K562 (cell line): Measurements from ENCODE around the gene TMEM209. TPM values are rescaled to one million over a fixed set of nuclear protein-coding genes. Genes with fewer than 3 reads are reported as not detected.

Experiments used
- CBX5 ChIP-seq: IDR thresholded peaks from 2 replicates; pipeline ENCODE4 v1.6.1; 2014; ENCODE audit warnings: low read depth, borderline replicate concordance
- ETS2 ChIP-seq: IDR thresholded peaks from 2 replicates; pipeline ENCODE4 v1.6.1; 2016; ENCODE audit warnings: borderline replicate concordance, missing genetic modification characterization, mild to moderate bottlenecking, moderate library complexity, missing compliant biosample characterization; ENCODE audit not compliant: poor library complexity, severe bottlenecking
- FOXK1 ChIP-seq: sonication (generic); formaldehyde crosslinking; IDR thresholded peaks from 2 replicates; pipeline ENCODE4 v1.8.0; 2022; ENCODE audit warnings: missing genetic modification reagents, mild to moderate bottlenecking, borderline replicate concordance
- MTA1 ChIP-seq: fragments of 450-650 bp; IDR thresholded peaks from 2 replicates; pipeline ENCODE4 v1.6.1; 2017; ENCODE audit warnings: borderline replicate concordance
- NR0B1 ChIP-seq: fragments of 450-650 bp; IDR thresholded peaks from one replicate; pipeline ENCODE4 v1.6.1; 2018; ENCODE audit warnings: mild to moderate bottlenecking, moderate library complexity; ENCODE audit not compliant: partially characterized antibody
- PBX2 ChIP-seq, 2 experiments: IDR thresholded peaks in 1 of 2; conservative IDR thresholded peaks in 1 of 2; 2 replicates each; pipeline ENCODE4 v1.6.1; 2016; ENCODE audit warnings: low read depth in 2 of 2, mild to moderate bottlenecking in 1 of 2, missing compliant biosample characterization in 1 of 2, missing genetic modification characterization in 1 of 2, moderate library complexity in 1 of 2
- REST ChIP-seq, 2 experiments: fragments of 450-650 bp; formaldehyde crosslinking in 1 of 2; IDR thresholded peaks; 2 replicates each; pipeline versions ENCODE4 v1.4.0 to v1.6.1; 2014 to 2020; ENCODE audit warnings: mild to moderate bottlenecking in 2 of 2, borderline replicate concordance in 1 of 2, low read depth in 1 of 2
- ZNF263 ChIP-seq: sonication (generic); formaldehyde crosslinking; IDR thresholded peaks from 2 replicates; pipeline ENCODE4 v1.8.0; 2022; ENCODE audit warnings: mild to moderate bottlenecking, missing genetic modification reagents, borderline replicate concordance
- polyA plus RNA-seq, 8 experiments: library from polyadenylated mRNA; depleted of rRNA in 4 of 8; stranded (reverse) in 5 of 8; unstranded in 3 of 8; fragments of >200 nt; fragmentation: Nextera tagmentation in 2 of 8; fragmentation: Illumina TruSeq in 1 of 8; extraction: Ambion mirVana in 2 of 8; extraction: Trizol in 1 of 8; gene quantifications; 2 replicates each; pipeline versions ENCODE4 v1.2.1 to v1.2.3, GENCODE V29; 2011 to 2014; ENCODE audit warnings: inconsistent platforms in 1 of 8, missing spikeins in 1 of 8
- total RNA-seq, 7 experiments: library from RNA; depleted of rRNA in 6 of 7; stranded (reverse); fragments of >200 nt in 6 of 7; fragmentation: Illumina TruSeq in 2 of 7; extraction: Trizol in 2 of 7; gene quantifications; 2 replicates each; pipeline versions ENCODE4 v1.2.1 to v1.2.3, GENCODE V29; 2011 to 2021; ENCODE audit warnings: low replicate concordance in 1 of 7

The TMEM209 gene
- total and polyA plus RNA-seq, 9 of the 15 experiments (the other 6 are each of a cell fraction or from before 2014, with no cell fraction given) = 36.8 to 116 (median 76.6) TPM

DNA sequence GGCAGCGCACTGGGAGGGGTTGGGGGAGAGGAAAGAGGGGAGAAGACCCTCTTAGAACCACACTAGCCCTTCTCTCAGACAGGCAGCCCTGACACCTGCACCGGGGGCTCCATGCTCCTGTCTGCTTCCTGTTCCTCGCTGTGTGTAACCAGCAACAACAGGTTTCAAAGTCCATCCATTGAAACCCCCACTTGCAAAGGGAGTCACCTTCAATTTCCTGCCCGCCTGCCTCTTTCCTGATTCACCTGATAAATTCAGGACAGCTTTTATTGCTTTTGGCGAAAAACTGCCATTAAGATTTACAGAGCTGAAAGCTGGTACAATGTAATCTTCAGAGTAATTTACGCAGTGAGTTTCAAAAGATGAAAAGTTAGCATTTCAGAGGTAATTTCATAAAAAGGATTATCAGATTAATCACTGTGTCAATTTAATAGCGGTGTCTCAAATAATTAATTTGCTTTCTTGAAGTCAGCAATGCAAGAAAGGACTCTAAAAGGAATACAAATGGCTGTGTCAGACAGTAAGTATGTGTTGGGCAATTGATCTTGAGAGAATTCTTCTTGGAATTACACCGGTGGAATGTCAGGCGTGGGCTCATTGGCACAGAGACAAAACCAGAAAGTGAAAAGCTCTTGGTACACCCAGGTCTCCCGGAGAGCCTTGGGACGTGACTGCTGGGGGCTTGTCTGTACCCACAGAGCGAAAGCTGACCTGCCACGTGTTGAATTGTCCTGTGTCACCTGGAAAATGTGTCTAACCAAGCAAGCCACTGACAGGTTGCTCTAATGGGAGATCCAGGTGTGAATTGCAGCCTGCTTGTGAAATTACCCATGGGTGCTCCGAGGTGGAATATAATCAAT, 60.7 kb downstream of the TMEM209 start (continued):
- TF ChIP-seq REST (IDR thresholded peaks at IDR 0.05; ENCODE audit: borderline replicate concordance) = no peak
- TF ChIP-seq REST (CRISPR knock-in tag; IDR thresholded peaks at IDR 0.05; ENCODE audit: low read depth) = no peak
- TF ChIP-seq CBX5 = no peak
- TF ChIP-seq ZNF263 (CRISPR knock-in tag) = no peak
- no peak for TF ChIP-seq MTA1
- no peak for TF ChIP-seq PBX2 (CRISPR knock-in tag; IDR thresholded peaks at IDR 0.05; ENCODE audit: low read depth)
- peak; percentile 28; the same call in 1 of the 2 replicates for TF ChIP-seq PBX2 (tag; conservative IDR thresholded peaks at IDR 0.05; ENCODE audit: low read depth)
- 0 out of 2 replicates have a peak, but pooled peaks have one; percentile 1 for TF ChIP-seq FOXK1 (CRISPR knock-in tag)
- TF ChIP-seq ETS2 = no peak
- no peak for TF ChIP-seq NR0B1
